Left renal pelvis (tissue), 4 donors: Measurements from ENCODE around the gene PHEX. TPM values are rescaled to one million over a fixed set of nuclear protein-coding genes. Genes with fewer than 3 reads are reported as not detected.

Experiments
- DNase-seq, 4 donors: peaks; one replicate each; pipeline ENCODE4 v3.0.0-alpha.2; 2013; ENCODE audit warnings: low read depth in 4 of 4, low spot score in 3 of 4
- polyA plus RNA-seq, 4 donors: library from polyadenylated mRNA; unstranded; fragments of 120-200 nt; gene quantifications; one replicate each; pipeline ENCODE4 v1.2.1, GENCODE V29; 2013; ENCODE audit not compliant: insufficient read length in 4 of 4

PHEX gene
- under 1 TPM; 0.30 to 0.46 (median 0.39) TPM for polyA plus RNA-seq

GRCh38 chrX:22032084-22032483 is at the start of gene PHEX:
Gene PHEX (plus strand): TSS chrX:22032325. CDS start chrX:22033006, 681 bp downstream.
- no peak for DNase-seq

GRCh38 chrX:21985332-21985777 is 46.8 kb upstream of the PHEX start:
- DNase-seq: peak; percentile 36 to 59 (median 45)

- DNase-seq: no peak
Measured at GRCh38 chrX:21986596-21986995, 45.5 kb upstream of the PHEX start.

GRCh38 chrX:21989384-21989783 is 42.7 kb upstream of the PHEX start:
- no peak for DNase-seq

GRCh38 chrX:21990832-21991231 is 41.3 kb upstream of the PHEX start:
- DNase-seq: no peak

GRCh38 chrX:21991504-21991903 is 40.6 kb upstream of the PHEX start:
- DNase-seq: no peak

- DNase-seq: no peak
Measured at GRCh38 chrX:21993265-21993664, 38.9 kb upstream of the PHEX start.

GRCh38 chrX:21996872-21997455 is 35.2 kb upstream of the PHEX start:
- no peak for DNase-seq

- DNase-seq: no peak
Measured at GRCh38 chrX:21998037-21998436, 34.1 kb upstream of the PHEX start.

GRCh38 chrX:22004866-22005265 is 27.3 kb upstream of the PHEX start:
- DNase-seq: no peak

- DNase-seq: no peak
Measured at GRCh38 chrX:22012051-22012450, 20.1 kb upstream of the PHEX start.

- DNase-seq: no peak
Measured at GRCh38 chrX:22012931-22013330, 19.2 kb upstream of the PHEX start.

GRCh38 chrX:22015139-22015750 is 16.9 kb upstream of the PHEX start:
- DNase-seq: no peak

GRCh38 chrX:22021751-22022324 is 10.3 kb upstream of the PHEX start:
- DNase-seq: no peak

- DNase-seq: no peak
Measured at GRCh38 chrX:22024577-22024976, 7.5 kb upstream of the PHEX start.

GRCh38 chrX:22025751-22026150 is 6.4 kb upstream of the PHEX start:
- DNase-seq: no peak

GRCh38 chrX:22026731-22027130 is 5.4 kb upstream of the PHEX start:
- DNase-seq: no peak

- DNase-seq: no peak
Measured at GRCh38 chrX:22032506-22032905, 381 bp downstream of the PHEX start.

GRCh38 chrX:22033818-22034217 is 1.7 kb downstream of the PHEX start:
- no peak for DNase-seq

GRCh38 chrX:22035236-22035635 is 3.1 kb downstream of the PHEX start:
- DNase-seq: no peak

- DNase-seq: no peak
Measured at GRCh38 chrX:22037225-22037624, 5.1 kb downstream of the PHEX start.

GRCh38 chrX:22037911-22038537 is 5.9 kb downstream of the PHEX start:
- no peak for DNase-seq
